Measurements from ENCODE around the gene KRT86. TPM values are rescaled to one million over a fixed set of nuclear protein-coding genes. Genes with fewer than 3 reads are reported as not detected.

Gene KRT86
- total and polyA plus RNA-seq, 2 donors (not counting 1 experiment from before 2014, with no cell fraction given), result not detected

- H3K9me3 ChIP-seq (ENCODE audit: control extremely low read depth in 1 of 3, control insufficient read depth in 2 of 3, insufficient read depth in 1 of 3, low read length in 2 of 3), result no peaks in the 10 kb centered on the region
- Mint-ChIP-seq H3K4me3 (no peak overlapping the region), H3K4me1 (peaks cover 6% of the 10 kb centered on the region), H3K27me3 (peaks cover 56% of the 10 kb centered on the region), H3K9me3 (ENCODE audit: insufficient read depth) (no peaks in the 10 kb centered on the region), H3K27ac (no peak overlapping the region)
- TF ChIP-seq CTCF (IDR thresholded peaks at IDR 0.05) (no peak), EZH2 (IDR thresholded peaks at IDR 0.05; ENCODE audit: borderline replicate concordance, insufficient read depth, low read depth, low read length, poor library complexity, severe bottlenecking) (no peak)
- ChIA-PET CTCF (interaction anchor here (0.8 to 2.8 kb wide), 13 partner anchors 9 to 42 kb away, joined by 3 to 11 read pairs (median 3); no protein-coding TSS in a partner anchor), POLR2A (no interaction called here)
- no peak overlapping the region for H3K9ac ChIP-seq (ENCODE audit: low read length)
- H3K36me3 ChIP-seq (replicated peaks in 1 of 2; ENCODE audit: control extremely low read depth in 1 of 2, control insufficient read depth in 1 of 2, extremely low read depth in 1 of 2, insufficient read depth in 2 of 2, low read length in 1 of 2), result no peaks in the 10 kb centered on the region
- H3K4me1 ChIP-seq (ENCODE audit: control insufficient read depth in 2 of 2, insufficient read depth in 2 of 2, low read length in 2 of 2), result peaks cover 4% of the 10 kb centered on the region in 2 donors
- no peak overlapping the region for H3K27ac ChIP-seq (ENCODE audit: low read length in 2 of 2)
- H3K4me3 ChIP-seq (ENCODE audit: control extremely low read depth in 1 of 5, extremely low read depth in 1 of 5, insufficient read depth in 1 of 5, low read depth in 2 of 5, low read length in 4 of 5), result no peak overlapping the region
- 77% methylated on average over 10 of the region's 14 CpGs for WGBS (ENCODE audit: insufficient coverage)
- no peaks in the 10 kb centered on the region for H3K79me2 ChIP-seq (ENCODE audit: control insufficient read depth, insufficient read depth, low read length)
- no peak for DNase-seq
- intact Hi-C loops (cut with micrococcal nuclease), result no loop called here
- peaks cover 0 to 23% (median 5%) of the 10 kb centered on the region in 4 experiments for H3K27me3 ChIP-seq (replicated peaks in 1 of 4; ENCODE audit: control extremely low read depth in 1 of 4, control insufficient read depth in 3 of 4, insufficient read depth in 4 of 4, low read length in 3 of 4)
- no peak overlapping the region for H2AFZ ChIP-seq (ENCODE audit: insufficient read depth, low read depth, low read length, poor library complexity, severe bottlenecking)
- ATAC-seq (ENCODE audit: low read depth), result no peak
- H4K20me1 ChIP-seq (ENCODE audit: control insufficient read depth, insufficient read depth, low read length, poor library complexity, severe bottlenecking), result no peaks in the 10 kb centered on the region
- H3K4me2 ChIP-seq (replicated peaks; ENCODE audit: low read depth, low read length, poor library complexity, severe bottlenecking), result no peak overlapping the region
These were observed 5.2 kb downstream of the KRT86 start for GRCh38 chr12:52279422-52280318.

GRCh38 chr12:52280319-52280795 is 5.9 kb downstream of the KRT86 start:
- Histone ChIP-seq H3K79me2 (ENCODE audit: control insufficient read depth, insufficient read depth, low read length) (no peaks in the 10 kb centered on the region), H3K36me3 (replicated peaks in 1 of 2; ENCODE audit: control extremely low read depth in 1 of 2, control insufficient read depth in 1 of 2, extremely low read depth in 1 of 2, insufficient read depth in 2 of 2, low read length in 1 of 2) (no peaks in the 10 kb centered on the region), H3K4me3 (ENCODE audit: control extremely low read depth in 1 of 5, extremely low read depth in 1 of 5, insufficient read depth in 1 of 5, low read depth in 2 of 5, low read length in 4 of 5) (no peak overlapping the region), H3K27ac (ENCODE audit: low read length in 2 of 2) (no peak overlapping the region), H2AFZ (ENCODE audit: insufficient read depth, low read depth, low read length, poor library complexity, severe bottlenecking) (no peak overlapping the region), H3K27me3 (replicated peaks in 1 of 4; ENCODE audit: control extremely low read depth in 1 of 4, control insufficient read depth in 3 of 4, insufficient read depth in 4 of 4, low read length in 3 of 4) (peaks cover 0 to 23% (median 5%) of the 10 kb centered on the region in 4 experiments), H3K4me2 (replicated peaks; ENCODE audit: low read depth, low read length, poor library complexity, severe bottlenecking) (no peak overlapping the region), H4K20me1 (ENCODE audit: control insufficient read depth, insufficient read depth, low read length, poor library complexity, severe bottlenecking) (no peaks in the 10 kb centered on the region), H3K9ac (ENCODE audit: low read length) (no peak overlapping the region), H3K9me3 (ENCODE audit: control extremely low read depth in 1 of 3, control insufficient read depth in 2 of 3, insufficient read depth in 1 of 3, low read length in 2 of 3) (no peaks in the 10 kb centered on the region), H3K4me1 (ENCODE audit: control insufficient read depth in 2 of 2, insufficient read depth in 2 of 2, low read length in 2 of 2) (peaks cover 4% of the 10 kb centered on the region in 2 donors)
- no peak overlapping the region for H3K4me3 Mint-ChIP-seq
- H3K27me3 Mint-ChIP-seq, result peaks cover 52% of the 10 kb centered on the region
- ATAC-seq (ENCODE audit: low read depth), result no peak
- intact Hi-C loops (cut with micrococcal nuclease), result no loop called here
- WGBS (ENCODE audit: insufficient coverage), result 95% methylated on average over 3 of the region's 3 CpGs
- H3K4me1 Mint-ChIP-seq, result peaks cover 6% of the 10 kb centered on the region
- no peak for DNase-seq
- H3K27ac Mint-ChIP-seq, result no peak overlapping the region
- ChIA-PET POLR2A (no interaction called here), CTCF (interaction anchor here (0.8 to 1.5 kb wide), 5 partner anchors 10 to 36 kb away, joined by 3 read pairs; no protein-coding TSS in a partner anchor)
- TF ChIP-seq EZH2 (IDR thresholded peaks at IDR 0.05; ENCODE audit: borderline replicate concordance, insufficient read depth, low read depth, low read length, poor library complexity, severe bottlenecking) (no peak), CTCF (IDR thresholded peaks at IDR 0.05) (no peak)
- no peaks in the 10 kb centered on the region for H3K9me3 Mint-ChIP-seq (ENCODE audit: insufficient read depth)
